ENCODE results near the gene HOXD13.

The HOXD13 gene

DNA sequence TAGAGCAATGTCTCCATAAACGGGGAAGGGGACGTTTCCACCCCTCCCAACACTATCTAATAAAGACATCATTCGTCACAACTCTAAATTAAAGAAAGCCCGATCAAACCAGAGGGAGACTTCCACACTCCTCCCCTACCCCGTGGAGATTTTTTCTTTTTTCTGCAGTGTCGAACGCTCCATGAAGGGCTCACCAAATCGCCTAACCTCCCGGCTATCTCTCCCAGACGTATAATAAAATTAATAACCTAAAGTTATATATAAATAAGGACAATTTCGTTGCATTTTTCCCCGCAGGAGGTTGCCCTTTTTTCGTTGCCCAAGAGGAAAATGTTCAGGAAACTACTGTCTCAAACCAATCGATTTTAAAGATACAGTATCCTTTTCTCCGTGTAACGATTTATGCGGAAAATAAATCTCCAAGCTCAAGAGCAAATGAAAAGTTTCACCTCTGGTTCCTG is 11.1 kb upstream of the HOXD13 start:
- DNase-seq (ENCODE audit: low read depth), result no peak

DNA sequence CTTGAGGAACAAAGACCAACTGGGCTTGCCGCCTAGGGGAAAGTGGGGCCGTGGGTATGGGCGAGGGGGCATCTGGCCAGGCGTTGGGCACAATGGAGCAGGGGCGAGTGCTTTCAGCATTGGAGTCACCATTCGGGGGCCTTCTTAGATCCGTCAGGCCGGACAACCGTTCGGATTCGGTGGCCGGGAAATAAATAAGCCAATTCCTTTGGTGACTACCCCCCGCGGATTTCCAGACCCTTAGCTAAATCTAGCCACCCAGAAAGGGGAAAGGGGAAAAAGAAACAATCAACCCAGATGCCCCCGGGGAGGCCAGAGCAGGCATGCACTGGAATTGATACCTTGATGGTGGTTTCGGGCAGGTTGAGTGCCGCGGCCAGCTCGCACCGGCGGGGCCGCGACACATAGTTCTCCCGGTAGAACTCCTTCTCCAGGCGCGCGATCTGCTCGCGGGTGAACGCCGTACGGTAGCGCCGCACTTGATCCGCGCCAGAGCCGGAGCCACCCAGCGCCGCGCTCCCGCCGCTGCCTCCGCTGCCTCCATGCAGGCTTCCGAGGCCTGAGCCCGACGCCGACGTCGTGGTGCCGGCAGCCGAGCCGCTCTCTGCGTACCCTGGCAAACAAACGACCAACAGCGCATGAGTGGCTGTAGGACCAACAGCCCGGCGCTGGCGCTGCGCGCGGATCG is 10.5 kb upstream of the HOXD13 start:
- no peak for DNase-seq (ENCODE audit: low read depth)

DNA sequence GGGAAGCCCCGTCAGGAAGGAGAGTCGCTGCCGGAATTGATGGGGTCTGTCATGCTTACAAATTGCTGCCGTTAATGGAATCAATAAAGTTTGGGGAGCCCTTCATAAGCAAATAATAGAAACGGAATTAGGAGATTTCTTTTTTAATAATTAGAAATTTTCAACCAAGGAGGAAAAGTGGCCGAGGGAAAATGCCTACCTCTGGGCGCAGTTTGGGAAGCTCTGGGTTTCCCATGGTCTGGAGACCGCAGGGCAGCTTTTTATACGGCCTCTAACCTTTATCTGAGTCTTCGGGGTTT is 10.0 kb upstream of the HOXD13 start:
- no peak for DNase-seq (ENCODE audit: low read depth)

DNA sequence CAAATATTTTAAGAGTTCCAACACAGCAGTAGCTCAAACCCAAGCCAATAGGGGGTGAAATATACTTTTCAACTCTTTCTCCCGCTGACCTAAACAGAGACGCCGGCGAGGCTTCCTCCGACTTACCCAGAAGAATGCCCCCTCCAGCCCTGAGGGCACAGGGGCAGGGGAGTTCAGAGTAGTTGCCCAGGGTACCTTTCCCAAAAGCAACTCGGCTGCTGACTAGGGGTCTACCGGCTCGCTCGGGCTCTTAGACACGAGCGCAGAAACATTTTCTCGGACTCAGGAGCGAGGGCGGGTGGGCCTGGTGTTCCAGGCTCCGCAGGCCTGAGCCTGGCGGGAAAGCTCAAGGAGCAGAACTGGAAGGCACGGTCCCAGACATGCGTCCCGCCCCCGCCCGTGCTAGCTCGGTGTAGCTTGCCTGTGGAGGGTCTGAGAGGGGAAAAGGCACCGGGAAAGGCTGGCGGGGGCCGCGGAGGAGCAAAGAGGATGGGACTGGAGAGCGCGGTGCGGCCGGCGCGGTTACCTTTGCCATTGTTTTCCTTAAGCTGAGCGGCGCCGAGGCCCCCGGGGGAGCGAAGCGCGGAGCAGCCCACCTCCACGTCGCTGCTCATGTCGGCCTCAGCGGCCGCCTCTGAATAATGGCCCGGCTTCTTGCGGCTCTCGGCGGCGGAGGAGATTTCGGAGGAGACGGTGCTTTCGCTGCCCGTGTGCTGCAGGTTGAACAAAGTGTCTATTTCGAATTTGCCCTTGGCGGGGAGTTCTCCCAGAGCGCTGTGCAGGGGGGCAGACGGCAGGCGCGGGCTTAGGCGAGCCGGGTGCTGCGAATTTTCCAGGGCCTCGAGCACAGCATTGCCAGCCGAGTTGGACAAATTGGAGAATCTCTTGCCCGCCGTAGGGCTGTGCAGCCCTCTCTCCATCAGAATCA is 9.4 kb upstream of the HOXD13 start:
- DNase-seq (ENCODE audit: low read depth), result no peak

DNA sequence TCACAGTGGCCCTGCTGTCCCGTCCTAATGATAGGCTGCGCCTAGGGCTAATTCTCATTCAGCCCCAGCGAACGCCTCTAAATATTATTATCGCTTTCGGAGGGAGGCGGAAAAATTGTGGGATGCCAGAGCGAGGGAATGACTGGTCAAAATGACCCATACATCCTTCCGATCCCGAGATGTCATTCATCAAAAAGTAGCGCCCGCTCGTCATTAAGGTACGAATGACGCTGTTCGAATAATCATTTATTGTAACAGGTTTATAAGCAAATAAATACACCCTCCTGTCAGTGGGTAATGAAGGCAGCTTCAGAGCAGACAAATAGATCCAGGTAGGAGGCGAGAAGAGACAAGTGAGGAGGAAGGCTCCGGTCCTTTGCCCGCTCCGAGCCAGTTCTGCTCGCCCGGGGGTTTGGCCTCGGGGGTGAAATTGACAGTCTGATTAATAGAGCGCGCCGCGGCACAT is 8.7 kb upstream of the HOXD13 start, which contains the start of gene EVX2:
EVX2 (minus strand) TSS at position 167 of the 466 bp plus-strand sequence. CDS start 186 bp downstream, outside the sequence.
- no peak for DNase-seq (ENCODE audit: low read depth)

DNA sequence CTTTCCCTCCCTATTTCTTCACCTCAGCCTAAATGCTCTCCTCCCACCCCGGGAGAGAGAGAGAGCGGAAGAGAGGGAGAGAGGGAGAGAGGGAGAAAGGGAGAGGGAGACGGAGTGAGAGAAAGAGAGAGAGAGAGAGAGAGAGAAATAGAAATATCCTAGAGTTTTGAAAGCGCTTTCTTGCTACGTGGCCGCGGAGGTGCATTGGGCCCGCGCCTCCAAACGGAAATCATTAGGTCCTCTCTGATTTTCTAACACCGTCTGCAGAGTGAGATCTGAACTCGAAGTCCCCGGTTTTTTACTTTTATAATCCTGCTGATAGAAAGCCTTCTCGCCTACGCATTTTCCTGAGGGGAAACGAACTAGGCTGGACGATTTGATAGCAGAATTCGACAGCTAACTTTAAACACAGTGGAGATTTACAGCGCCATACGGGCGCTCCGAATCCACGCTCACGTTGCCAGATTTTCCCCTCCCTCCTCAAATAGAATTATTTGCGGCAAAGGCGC is 7.9 kb upstream of the HOXD13 start:
- DNase-seq (ENCODE audit: low read depth), result no peak

DNA sequence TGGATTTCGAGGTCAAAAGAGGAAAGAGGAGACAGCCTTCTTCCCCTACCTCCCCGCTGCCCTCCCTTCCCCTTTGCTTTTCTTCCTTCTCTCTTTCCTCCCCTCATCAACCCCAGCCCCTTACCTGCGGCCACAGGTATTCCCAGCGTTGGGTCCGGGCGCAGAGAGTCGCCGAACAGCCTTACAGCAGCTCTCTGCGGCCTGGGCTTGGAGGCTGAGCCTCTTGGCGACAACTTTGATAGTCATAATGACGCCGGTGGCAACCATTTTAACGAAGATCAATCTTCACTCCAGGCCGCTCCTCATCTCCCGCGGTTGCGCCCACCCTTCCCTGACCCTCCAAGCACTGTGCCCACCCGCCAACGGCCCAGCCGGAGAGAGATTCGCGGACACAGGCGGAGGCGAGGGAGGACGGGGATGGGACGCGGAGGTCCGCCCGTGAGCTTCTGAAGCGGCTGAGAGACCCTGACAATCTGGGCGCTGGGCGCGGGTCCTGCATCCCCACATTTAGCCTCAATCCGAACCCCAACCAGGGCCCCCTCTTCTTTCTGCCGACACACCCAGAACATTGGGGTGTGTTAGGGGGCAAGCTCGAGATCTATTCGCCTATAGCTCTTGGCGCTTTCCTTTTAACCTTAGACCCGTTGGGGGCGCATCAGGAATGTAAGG is 7.3 kb upstream of the HOXD13 start:
- no peak for DNase-seq (ENCODE audit: low read depth)

DNA sequence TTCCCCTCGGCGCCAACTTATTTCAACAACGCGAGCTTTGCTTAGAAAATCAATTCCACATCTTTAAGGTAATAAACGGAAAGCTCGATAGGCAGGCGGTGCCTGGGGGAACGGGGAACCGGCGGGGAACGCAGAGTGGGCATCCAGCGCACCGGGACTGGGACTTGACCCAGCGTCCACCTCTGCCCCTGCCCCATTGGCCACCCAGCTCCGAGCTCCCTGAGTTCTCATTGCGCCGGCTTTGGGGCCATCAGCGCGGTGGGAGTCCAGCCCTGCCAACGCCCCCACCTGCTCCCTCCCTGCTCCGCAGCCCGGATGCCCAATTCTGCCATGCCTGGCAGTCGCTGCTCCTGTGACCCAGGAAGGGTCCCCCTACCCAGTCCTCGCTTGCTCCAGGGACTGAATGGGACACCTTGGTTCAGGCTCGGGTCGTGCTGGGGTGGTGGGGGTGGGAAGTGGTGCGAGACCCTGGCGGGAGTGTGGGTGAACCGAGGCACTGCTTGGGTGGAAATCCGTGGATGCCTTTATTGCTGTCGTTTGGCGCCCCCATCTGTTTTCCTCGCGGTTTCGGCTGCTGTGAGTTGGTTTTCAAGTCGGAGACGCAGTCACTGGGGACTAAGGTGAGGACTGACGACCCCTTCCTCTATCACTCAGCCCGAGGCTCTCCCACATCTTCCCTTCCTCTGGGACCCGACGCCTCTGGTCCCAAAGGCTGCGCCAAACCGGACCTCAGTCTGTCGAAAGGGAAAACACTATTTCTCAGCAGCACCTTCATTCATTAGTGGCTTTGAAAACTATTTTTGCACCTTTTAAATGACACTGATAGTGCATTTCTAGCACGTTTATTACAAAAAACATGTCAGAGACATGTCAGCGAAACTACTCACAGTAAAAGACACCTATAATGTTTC is 6.4 kb upstream of the HOXD13 start:
- DNase-seq (ENCODE audit: low read depth), result no peak

DNA sequence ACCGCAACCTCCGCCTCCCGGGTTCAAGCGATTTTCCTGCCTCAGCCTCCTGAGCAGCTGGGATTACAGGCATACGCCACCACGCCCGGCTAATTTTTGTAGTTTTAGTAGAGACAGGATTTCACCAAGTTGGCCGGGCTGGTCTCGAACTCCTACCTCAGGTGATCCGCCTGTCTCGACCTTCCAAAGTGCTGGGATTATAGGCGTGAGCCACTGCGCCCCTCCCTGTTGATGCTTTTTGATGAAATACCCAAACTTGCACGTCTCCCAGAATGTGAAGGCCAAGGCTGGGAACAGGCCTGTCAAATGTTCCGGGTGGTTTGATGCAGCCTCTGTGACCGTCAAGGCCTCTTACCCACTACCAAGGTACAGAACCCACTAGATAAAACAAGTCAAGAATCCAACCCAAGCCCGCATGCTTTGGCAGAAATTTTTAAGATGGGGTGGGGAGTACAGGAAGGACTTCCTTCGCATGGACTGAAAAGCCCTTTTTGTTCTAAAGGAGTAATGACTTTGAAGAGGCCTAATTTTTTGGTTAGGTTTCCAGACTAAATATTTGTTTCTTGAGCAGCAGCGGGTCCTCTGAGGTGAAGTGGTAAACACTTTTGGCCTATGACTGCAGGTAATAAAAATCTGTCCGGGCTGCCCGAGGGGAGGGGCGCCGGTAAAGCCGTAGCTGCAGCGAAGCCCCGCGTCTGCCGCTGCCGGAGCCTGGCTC is 5.0 kb upstream of the HOXD13 start:
- DNase-seq (ENCODE audit: low read depth), result no peak

DNA sequence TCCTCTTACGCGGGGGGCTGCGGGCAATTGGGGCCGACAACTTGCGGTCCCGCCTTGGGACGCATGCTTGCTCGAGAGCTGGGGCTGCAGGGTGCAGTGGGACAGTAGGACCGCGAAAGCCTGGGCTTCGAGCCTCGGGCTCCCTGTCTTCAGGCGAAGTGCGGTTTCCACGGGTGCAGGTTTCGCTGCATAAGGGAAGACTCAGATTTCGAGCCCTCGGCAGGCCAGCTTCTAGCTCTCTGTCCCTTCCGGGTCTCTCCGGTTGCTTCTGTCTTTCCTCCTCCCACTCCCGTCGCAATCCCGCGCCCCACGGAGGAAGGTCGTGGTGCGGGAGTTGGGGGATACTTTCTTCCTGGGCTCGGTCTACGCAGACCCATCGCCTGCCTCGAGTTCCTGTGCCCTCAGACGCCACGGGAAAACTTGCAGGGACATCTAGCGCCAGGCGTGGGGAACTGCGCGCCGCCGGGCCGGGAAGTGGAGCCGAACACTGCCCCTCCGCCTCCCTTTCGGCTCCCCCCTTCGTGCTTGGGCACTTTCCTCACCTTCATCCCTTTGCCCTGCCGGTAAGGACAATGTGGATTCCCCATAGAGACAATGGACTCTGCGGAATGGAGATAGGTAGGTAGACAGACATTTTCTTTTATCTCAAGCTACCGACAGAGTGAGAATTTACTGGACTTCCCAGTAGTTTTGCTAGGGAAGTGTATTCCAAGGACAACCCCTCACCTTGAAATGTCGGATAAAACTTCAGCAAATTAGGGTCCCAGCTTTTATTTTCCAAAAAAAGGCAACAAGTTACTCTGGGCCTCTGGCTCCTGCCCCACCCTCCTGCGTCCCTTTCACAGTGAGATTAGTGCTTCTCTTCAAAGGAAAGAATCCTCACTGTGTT is 4.2 kb upstream of the HOXD13 start:
- no peak for DNase-seq (ENCODE audit: low read depth)

DNA sequence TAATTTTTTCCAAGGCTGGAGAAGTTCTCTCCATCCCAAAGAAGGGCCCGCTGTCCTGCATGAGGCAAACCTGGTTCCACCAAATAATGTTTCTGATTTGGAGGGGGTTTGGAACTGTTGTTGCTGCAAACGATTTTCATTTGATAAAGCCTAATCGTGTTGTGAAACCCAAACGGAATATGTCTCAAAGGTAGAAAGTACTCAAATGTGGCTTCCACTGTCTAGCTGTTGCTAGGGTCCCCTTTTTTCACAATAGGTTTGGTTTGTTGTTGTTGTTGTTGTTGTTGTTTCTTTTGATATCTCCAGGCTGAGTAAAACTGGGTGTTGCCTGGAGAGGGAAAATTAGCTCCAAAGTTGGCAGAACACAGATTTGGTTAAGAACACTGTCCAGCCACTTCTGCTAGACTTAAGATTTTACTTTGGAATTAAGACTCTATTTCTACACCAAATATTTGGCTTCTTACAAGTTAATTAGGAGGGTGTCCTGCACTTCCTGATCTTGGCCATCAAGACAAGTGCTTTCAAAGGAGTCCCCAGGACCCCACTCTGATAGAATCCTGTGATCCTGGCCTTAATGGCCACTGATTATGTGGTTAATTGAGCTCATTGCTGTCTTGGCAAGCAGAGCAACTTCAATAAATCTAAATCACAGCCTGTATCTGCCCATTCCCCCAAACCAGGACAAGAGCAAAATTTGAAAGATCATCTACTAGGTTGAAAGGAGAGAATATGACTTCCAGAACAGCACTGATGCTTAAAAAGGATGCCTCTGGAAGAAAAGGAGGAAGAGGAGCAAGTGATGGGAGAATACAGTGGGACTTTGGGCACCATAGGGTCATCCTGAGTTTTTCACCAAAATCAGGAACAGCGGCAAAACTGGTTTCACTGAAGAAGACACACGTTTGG is 3.3 kb upstream of the HOXD13 start:
- no peak for DNase-seq (ENCODE audit: low read depth)

DNA sequence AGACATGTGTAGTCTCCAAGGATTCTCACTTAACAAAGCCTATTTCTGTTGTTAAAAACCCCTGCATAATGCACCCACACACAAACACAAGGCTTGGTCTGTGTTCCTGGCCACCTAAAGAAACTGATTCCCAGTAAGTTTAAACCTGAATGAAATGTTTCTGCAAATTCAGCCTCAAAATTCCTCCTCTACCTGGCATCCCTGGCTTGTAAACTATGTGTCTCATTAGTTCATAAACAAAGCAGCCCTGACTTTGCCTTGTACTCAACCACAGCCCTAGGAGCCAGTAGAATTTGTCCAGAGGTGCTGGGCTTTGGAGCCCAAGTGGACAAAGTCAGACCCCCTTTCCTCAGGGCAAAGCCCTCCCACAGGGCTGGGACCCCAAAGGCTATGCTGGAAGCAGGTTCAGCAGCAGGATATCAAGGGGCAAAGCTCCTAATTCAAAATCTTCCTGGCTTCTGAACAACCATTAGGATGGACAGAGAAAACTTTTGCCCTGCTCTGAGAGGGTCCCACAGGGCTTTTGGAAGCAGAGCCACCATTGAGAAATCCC is 2.6 kb upstream of the HOXD13 start:
- no peak for DNase-seq (ENCODE audit: low read depth)

DNA sequence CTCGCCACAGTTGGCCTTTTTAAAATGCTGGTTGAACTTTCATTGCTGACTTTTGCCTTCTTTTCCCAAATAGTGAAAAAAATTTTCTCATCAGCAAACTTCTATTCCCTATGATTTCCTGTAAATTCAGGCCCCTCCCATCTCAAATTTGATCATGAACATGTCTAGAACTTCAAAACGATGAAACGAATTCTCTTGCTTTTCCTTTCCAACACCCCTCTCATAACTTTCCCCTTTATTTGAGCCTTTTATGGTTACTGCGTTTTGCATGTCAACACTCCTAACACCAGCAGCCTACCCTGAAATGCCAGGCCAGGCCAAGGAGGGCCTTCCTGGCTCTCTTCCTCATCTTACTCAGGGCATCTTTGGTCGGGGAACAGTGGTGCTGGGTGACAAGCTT is 1.7 kb upstream of the HOXD13 start:
- no peak for DNase-seq (ENCODE audit: low read depth)

DNA sequence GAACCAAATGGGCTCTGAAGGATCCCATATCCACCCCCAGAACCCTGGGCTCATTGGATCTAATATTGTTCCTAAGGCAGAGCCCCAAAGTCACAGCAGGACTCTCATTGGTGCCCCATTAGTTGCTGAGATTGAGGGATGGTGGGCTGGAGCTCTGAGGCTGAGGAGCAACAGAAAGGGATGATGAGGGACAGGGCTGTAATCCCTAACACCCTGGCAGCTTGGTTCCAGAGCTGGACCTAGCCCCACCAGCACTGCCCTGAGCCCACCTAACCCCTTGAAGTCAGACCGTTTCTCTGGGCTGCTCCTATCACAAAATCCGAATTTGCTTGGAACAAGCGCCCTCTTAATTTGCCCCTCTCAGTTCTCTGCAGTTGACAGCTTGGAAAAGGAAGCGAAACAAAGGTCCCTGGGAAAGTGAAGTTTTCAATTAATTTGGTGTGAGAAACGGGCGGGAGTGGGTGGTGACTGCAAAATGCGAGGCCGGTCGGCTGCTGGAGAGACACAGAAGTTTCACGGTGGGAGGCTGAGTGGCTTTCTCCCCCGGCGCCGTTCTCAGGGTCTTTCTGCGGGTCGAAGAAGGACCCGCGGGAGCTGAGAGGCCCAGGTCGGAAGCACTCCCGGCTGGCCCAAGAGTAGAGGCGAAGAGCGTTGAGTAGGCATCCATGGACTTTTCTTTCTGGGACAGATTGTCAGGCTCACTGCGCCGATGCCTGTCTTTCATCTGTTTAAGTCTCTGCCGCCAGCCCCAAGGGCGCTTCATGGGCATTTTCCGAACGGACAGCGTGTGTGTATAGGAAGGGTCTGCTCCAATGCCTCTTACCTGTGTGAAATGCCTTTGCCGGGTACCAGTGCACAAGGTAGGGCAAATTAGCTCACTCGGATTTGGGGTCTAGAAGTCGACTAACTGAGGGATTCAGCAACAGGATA is 927 bp upstream of the HOXD13 start:
- DNase-seq (ENCODE audit: low read depth), result no peak

DNA sequence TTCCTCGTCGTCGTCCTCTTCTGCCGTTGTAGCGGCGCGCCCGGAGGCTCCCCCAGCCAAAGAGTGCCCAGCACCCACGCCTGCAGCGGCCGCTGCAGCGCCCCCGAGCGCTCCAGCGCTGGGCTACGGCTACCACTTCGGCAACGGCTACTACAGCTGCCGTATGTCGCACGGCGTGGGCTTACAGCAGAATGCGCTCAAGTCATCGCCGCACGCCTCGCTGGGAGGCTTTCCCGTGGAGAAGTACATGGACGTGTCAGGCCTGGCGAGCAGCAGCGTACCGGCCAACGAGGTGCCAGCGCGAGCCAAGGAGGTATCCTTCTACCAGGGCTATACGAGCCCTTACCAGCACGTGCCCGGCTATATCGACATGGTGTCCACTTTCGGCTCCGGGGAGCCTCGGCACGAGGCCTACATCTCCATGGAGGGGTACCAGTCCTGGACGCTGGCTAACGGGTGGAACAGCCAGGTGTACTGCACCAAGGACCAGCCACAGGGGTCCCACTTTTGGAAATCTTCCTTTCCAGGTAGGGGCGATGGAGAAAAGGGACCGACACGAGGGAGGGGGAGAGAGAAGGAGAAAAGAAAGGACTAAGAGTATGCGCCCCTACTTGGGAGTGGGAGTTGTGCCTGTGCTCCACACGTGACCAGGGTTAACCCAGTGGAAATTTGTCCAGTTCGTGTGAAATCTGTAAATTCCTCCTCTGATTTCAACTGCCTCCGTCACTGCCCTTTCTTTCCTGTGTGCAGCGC is 800 bp downstream of the HOXD13 start:
- no peak for DNase-seq (ENCODE audit: low read depth)

DNA sequence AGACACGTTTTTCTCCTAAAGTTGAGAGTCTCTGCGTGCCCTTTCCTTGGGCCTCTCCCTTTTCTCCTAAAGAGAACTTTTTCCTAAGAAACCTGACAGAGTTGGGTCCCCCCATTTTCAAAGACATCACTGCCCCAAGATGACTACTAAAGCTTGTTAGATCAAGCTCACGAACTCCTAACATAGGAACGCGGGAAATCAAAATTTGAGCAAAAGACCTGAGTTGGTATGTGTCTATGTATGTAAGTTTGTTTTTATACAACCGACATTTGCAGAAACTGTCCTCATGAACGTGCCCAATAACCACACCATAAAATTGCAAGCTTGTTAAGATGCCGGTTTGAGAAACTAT is 1.4 kb downstream of the HOXD13 start:
- DNase-seq (ENCODE audit: low read depth), result no peak

DNA sequence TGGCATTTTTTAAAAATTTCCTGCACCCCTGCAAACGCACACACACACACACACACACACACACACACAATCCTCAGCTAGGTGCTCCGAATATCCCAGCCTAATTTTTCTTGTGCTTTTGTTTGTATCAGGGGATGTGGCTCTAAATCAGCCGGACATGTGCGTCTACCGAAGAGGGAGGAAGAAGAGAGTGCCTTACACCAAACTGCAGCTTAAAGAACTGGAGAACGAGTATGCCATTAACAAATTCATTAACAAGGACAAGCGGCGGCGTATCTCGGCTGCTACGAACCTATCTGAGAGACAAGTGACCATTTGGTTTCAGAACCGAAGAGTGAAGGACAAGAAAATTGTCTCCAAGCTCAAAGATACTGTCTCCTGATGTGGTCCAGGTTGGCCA is 1.8 kb downstream of the HOXD13 start:
- no peak for DNase-seq (ENCODE audit: low read depth)

Data from GM04503 (cell line).